Measurements from ENCODE around the gene TBX19. TPM values are rescaled to one million over a fixed set of nuclear protein-coding genes. Genes with fewer than 3 reads are reported as not detected.

Gene TBX19
- total RNA-seq, 1 experiment from 2014 or later = 2.9 TPM

GRCh38 chr1:168303716-168304540 lies 23.3 kb downstream of the TBX19 start:
- in situ Hi-C loops (cut with HindIII; ENCODE audit: low pct_unique_long_range_greater_than_20kb, low sequenced_read_pairs) = no loop called here

GRCh38 chr1:168304865-168305264 lies 24.2 kb downstream of the TBX19 start:
- no peak for DNase-seq (ENCODE audit: low read depth)
- in situ Hi-C loops (cut with HindIII; ENCODE audit: low pct_unique_long_range_greater_than_20kb, low sequenced_read_pairs) = no loop called here

More at GRCh38 chr1:168303716-168304540, 23.3 kb downstream of the TBX19 start:
- DNase-seq (ENCODE audit: low read depth) = no peak

DNA sequence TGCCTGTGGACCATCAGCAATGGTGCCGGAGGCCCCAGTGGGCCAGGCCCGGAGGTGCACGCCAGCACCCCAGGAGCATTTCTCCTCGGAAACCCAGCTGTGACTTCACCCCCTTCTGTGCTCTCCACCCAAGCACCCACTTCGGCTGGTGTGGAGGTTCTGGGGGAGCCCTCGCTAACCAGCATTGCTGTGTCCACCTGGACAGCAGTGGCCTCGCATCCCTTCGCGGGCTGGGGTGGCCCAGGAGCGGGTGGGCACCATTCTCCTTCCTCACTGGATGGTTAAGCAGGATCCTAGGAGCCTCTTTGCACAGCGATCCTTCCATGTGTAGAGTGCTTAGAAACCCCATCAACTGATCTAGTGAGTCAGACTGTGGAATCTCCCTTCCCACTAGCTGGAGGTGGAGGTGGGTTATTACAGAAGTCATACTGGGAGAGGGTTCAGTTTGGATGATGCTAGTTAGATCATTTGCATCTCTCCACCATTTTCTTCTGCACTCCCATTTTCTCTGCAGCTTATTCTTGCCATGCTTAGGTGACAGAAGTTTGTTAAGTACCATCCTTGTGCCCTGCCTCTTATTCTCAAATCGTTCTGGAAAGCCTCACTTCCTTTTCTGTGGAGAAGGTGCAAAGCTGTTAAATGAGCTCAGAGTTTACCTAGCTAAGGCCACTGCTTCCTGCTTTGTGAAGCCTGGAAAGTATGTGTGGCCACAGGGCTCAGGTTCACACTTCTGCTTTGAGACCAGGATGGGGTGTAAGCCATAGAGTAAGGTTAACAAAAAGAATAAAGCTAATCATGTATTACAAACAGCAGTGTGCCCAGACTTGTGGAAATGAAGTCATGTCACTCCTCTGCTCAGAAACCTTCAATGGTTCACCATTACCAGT lies 32.3 kb downstream of the TBX19 start:
- in situ Hi-C loops (cut with HindIII; ENCODE audit: low pct_unique_long_range_greater_than_20kb, low sequenced_read_pairs) = no loop called here

GRCh38 chr1:168316142-168316541 lies 35.5 kb downstream of the TBX19 start:
- in situ Hi-C loops (cut with HindIII; ENCODE audit: low pct_unique_long_range_greater_than_20kb, low sequenced_read_pairs) = no loop called here
- DNase-seq (ENCODE audit: low read depth) = no peak

More for the DNA sequence above, 32.3 kb downstream of the TBX19 start:
- DNase-seq (ENCODE audit: low read depth) = peak; percentile 26

DNA sequence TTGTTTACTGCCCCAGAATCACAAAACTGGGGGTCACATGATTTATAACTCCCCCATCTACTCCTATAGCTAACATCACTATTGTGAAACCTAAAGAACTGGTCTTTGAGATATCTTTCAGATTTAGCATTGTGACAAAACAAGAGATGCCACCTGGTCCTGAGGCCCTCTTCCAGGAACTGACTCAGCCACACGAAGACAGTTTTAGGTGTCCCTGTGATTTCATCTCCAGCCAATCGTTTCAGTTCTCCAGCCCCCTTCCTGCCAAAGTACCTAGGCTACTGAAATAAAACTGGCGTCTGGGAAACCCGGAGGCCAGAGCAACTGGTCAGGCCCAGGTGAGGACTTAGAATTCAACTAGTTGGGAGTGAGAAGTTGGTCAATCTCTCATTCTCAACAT lies 36.6 kb downstream of the TBX19 start:
- DNase-seq (ENCODE audit: low read depth) = no peak

DNA sequence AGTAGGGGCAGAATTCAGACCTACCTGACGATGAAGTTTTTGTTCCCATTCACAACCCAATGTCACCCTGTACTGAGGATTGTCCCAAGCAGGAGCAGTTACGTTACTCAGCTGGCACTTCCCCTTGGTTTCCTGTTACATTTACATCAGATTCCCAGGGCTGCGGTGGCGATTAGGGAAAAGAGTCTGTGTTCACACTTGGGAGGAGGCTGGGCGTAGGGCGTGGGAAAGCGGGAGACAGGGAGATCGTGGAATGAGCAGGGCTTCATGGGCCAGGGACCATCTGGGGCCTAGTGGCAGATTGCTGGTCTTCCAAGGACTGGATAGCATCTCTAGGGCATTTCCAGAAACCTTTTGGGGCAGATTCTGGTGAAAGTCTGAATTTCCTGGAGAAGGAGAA lies 39.0 kb downstream of the TBX19 start:
- in situ Hi-C loops (cut with HindIII; ENCODE audit: low pct_unique_long_range_greater_than_20kb, low sequenced_read_pairs) = no loop called here
- DNase-seq (ENCODE audit: low read depth) = no peak

More for the DNA sequence above, 36.6 kb downstream of the TBX19 start:
- in situ Hi-C loops (cut with HindIII; ENCODE audit: low pct_unique_long_range_greater_than_20kb, low sequenced_read_pairs) = no loop called here

GRCh38 chr1:168320149-168320548 lies 39.5 kb downstream of the TBX19 start:
- in situ Hi-C loops (cut with HindIII; ENCODE audit: low pct_unique_long_range_greater_than_20kb, low sequenced_read_pairs) = no loop called here

GRCh38 chr1:168320800-168321450 lies 40.2 kb downstream of the TBX19 start:
- in situ Hi-C loops (cut with HindIII; ENCODE audit: low pct_unique_long_range_greater_than_20kb, low sequenced_read_pairs) = no loop called here
- peak; percentile 60 for DNase-seq (ENCODE audit: low read depth)

More at GRCh38 chr1:168320149-168320548, 39.5 kb downstream of the TBX19 start:
- DNase-seq (ENCODE audit: low read depth) = no peak

DNA sequence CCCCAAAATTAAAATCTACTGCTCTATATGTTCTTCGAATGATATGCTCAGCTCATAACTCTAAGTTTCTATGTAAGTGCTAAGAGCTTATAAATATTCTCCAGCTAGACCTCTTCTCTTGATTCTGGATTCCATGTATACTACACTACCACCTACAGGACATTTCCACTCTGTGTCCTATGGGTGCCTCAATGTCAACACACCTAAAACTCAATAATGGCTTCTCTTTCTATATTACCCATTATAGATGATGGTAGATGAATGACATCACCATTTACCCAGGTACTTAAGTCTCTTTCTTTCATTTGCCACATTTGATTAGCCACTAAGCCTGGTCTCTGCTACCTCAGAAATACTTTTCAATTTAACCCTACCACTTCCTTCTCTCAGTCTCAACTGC lies 41.3 kb downstream of the TBX19 start:
- in situ Hi-C loops (cut with HindIII; ENCODE audit: low pct_unique_long_range_greater_than_20kb, low sequenced_read_pairs) = no loop called here
- DNase-seq (ENCODE audit: low read depth) = peak; percentile 49

DNA sequence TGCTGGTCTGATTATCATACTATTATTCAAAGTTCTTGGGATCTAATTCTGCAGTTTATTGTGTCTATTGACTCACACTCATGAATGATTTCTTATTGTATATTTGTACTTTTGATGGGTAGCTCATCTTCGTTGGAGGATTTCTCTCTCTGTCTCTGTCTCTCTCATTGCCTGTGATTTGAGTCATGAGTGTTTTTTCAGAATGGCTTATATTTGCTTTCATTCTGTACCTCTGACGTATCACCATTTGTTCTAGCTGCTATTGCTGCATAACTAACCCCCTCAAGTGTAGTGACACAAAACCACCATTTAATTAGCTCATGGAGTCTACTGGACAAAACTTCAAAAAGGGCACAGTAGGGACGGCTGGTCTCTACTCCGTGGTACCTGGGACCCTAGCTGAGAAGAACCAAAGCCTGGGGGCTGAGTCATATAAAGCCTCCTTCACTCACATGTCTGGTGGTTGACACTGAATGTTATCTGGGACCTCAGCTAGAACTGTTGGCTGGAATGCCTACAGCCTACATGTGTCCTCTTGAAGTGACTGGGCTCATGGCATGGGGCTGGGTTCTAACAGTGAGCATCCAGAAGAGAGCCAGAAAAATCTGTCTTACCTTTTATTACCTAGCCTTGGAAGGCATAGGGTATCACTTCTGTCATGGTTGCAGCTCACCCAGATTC lies 44.2 kb downstream of the TBX19 start:
- DNase-seq (ENCODE audit: low read depth) = no peak
- in situ Hi-C loops (cut with HindIII; ENCODE audit: low pct_unique_long_range_greater_than_20kb, low sequenced_read_pairs) = no loop called here

DNA sequence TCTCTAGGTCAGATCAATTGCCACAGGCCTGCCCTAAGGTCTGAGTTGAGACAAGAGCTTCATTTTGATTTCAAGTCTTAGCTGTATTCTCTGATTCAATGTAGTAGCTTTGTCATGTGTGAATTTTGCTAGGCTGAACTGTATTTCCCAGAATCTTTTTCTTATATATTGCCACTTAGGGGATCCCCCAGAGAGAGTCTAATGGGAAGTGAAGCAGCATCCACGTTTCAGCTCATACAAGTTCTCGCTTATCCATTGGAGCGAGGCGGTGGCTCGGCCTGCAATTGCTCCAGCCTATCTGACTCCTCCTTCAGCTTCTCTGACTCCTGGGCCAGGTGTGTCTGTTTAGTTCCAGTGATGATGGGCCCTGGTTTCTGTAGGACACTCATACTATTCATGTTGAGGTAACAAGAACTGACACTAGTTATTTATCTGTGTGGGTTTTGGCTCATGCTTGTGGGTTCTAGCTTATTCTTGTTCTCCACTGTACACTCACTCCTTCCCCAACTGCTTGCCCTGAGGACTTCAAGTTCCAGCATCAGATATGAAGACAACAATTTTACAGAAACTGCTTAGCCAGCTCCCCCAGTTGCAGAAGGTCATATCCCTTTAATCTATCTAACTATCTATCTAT lies 48.2 kb downstream of the TBX19 start:
- no peak for DNase-seq (ENCODE audit: low read depth)
- in situ Hi-C loops (cut with HindIII; ENCODE audit: low pct_unique_long_range_greater_than_20kb, low sequenced_read_pairs) = no loop called here

GRCh38 chr1:168330285-168330684 lies 49.6 kb downstream of the TBX19 start:
- in situ Hi-C loops (cut with HindIII; ENCODE audit: low pct_unique_long_range_greater_than_20kb, low sequenced_read_pairs) = no loop called here
- DNase-seq (ENCODE audit: low read depth) = no peak

- no peak for DNase-seq (ENCODE audit: low read depth)
- in situ Hi-C loops (cut with HindIII; ENCODE audit: low pct_unique_long_range_greater_than_20kb, low sequenced_read_pairs) = no loop called here
Observed at GRCh38 chr1:168331569-168331968, 50.9 kb downstream of the TBX19 start.

DNA sequence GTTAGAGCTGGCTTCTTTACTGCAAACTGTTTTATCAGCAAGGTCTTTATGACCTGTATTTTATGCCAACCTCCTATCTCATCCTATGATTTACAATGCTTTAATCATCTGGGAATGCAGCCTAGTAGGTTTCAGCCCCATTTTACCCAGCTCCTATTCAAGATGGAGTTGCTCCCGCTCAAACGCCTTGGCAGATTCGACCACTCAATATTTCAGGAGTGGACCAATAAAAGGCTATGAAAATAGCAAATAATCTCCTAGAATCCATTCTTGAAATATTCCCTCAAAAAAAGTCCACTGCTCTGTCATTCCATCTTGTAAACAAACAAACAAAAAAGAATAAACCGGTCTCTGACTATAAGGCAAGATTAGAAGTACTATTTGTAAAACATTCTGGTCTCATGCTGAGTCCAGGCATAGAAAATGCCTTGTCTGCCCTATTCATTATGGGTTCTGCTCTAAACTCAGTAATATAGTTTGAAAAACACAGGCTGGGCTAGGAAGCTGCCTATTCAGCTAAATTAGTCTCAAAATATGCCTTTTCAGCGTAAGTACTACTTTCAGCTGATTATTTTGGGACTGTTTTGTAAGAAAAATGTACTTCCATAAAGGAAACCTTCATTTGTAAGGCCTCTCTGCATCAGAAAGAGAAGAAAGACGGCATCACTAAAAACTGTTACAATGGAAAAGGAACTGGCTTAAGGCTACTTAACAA lies 53.0 kb downstream of the TBX19 start:
- DNase-seq (ENCODE audit: low read depth) = no peak
- in situ Hi-C loops (cut with HindIII; ENCODE audit: low pct_unique_long_range_greater_than_20kb, low sequenced_read_pairs) = no loop called here

GRCh38 chr1:168335500-168335899 lies 54.8 kb downstream of the TBX19 start:
- in situ Hi-C loops (cut with HindIII; ENCODE audit: low pct_unique_long_range_greater_than_20kb, low sequenced_read_pairs) = no loop called here
- no peak for DNase-seq (ENCODE audit: low read depth)

- no peak for DNase-seq (ENCODE audit: low read depth)
- in situ Hi-C loops (cut with HindIII; ENCODE audit: low pct_unique_long_range_greater_than_20kb, low sequenced_read_pairs) = no loop called here
Observed at GRCh38 chr1:168338589-168339503, 58.2 kb downstream of the TBX19 start.

Measured in Caki2 (cell line).